Measurements from ENCODE around the gene IGFL4.

DNA sequence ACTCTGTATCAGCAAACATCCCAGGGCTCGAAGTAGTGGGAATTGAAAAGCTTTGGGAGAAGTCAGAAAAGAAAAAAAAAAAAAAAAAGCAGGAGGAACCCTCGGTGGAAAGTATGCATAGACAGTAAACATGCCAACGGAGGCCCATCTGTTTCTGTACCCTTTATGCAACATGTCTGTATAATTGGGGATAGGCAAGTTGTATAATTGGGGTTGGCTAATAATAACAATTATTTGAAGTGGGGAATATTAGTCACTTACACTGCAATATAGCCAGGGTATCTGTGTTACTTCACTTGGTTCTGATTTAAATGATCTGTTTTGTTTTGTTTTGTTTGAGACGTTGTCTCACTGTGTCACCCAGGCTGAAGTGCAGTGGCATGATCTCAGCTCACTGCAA lies 12.1 kb upstream of the IGFL4 start:
- TF ChIP-seq YY1 (IDR thresholded peaks at IDR 0.05; ENCODE audit: low read depth): no peak
- no peak for TF ChIP-seq RAD21 (IDR thresholded peaks at IDR 0.05; ENCODE audit: low read depth)
- TF ChIP-seq, protein P1, sequence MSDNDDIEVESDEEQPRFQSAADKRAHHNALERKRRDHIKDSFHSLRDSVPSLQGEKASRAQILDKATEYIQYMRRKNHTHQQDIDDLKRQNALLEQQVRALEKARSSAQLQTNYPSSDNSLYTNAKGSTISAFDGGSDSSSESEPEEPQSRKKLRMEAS (IDR thresholded peaks at IDR 0.05): no peak
- no peak for TF ChIP-seq TEAD4 (IDR thresholded peaks at IDR 0.05)
- no peak for TF ChIP-seq EP300 (IDR thresholded peaks at IDR 0.05; ENCODE audit: borderline replicate concordance)
- TF ChIP-seq TAF1 (IDR thresholded peaks at IDR 0.05; ENCODE audit: low read depth): no peak
- TF ChIP-seq EGR1 (IDR thresholded peaks at IDR 0.05): no peak
- TF ChIP-seq, protein P2, sequence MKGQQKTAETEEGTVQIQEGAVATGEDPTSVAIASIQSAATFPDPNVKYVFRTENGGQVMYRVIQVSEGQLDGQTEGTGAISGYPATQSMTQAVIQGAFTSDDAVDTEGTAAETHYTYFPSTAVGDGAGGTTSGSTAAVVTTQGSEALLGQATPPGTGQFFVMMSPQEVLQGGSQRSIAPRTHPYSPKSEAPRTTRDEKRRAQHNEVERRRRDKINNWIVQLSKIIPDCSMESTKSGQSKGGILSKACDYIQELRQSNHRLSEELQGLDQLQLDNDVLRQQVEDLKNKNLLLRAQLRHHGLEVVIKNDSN (IDR thresholded peaks at IDR 0.05): no peak
- TF ChIP-seq REST (IDR thresholded peaks at IDR 0.05; ENCODE audit: low read depth): no peak
- TF ChIP-seq CREB1 (IDR thresholded peaks at IDR 0.05; ENCODE audit: low read depth): no peak
- no peak for TF ChIP-seq TCF12 (IDR thresholded peaks at IDR 0.05; ENCODE audit: low read depth)
- no peak for TF ChIP-seq ZBTB7A (IDR thresholded peaks at IDR 0.05; ENCODE audit: low read depth)
- TF ChIP-seq NFIC (IDR thresholded peaks at IDR 0.05): no peak
- TF ChIP-seq FOXM1 (IDR thresholded peaks at IDR 0.05; ENCODE audit: borderline replicate concordance, low read depth): no peak

Measured in Ishikawa (cell line).